Activated CD4-positive, alpha-beta T cell treated with anti-CD3 and anti-CD28 coated beads, Interleukin-2, amount 10 ng/mL, durations not matched to agents 24 days and 14 days (primary cell): ENCODE results near the gene TMEM217. TPM values are rescaled to one million over a fixed set of nuclear protein-coding genes. Genes with fewer than 3 reads are reported as not detected.

Source experiments
- DNase-seq: peaks from one replicate; pipeline ENCODE4 v3.0.0; 2022
- H3K27ac Mint-ChIP-seq: one replicate; pipeline ENCODE4 v1.8.0; 2022; ENCODE audit warnings: mild to moderate bottlenecking, mixed read lengths
- H3K27me3 Mint-ChIP-seq: one replicate; pipeline ENCODE4 v1.8.0; 2022; ENCODE audit warnings: mixed read lengths
- H3K36me3 Mint-ChIP-seq: one replicate; pipeline ENCODE4 v1.8.0; 2022; ENCODE audit warnings: low read depth, mild to moderate bottlenecking, mixed read lengths
- H3K4me1 Mint-ChIP-seq: one replicate; pipeline ENCODE4 v1.8.0; 2021; ENCODE audit warnings: mixed read lengths
- H3K4me3 Mint-ChIP-seq: one replicate; pipeline ENCODE4 v1.8.0; 2022; ENCODE audit warnings: mild to moderate bottlenecking, moderate library complexity, mixed read lengths
- H3K9me3 Mint-ChIP-seq: one replicate; pipeline ENCODE4 v1.8.0; 2021; ENCODE audit warnings: mixed read lengths
- intact Hi-C: fragments of 100-400 bp; cut with micrococcal nuclease; formaldehyde crosslinking; loops from one replicate; pipeline ENCODE4 v1.15.1; 2023
- total RNA-seq: library from RNA; stranded (reverse); gene quantifications from 2 replicates; pipeline ENCODE4 v1.2.3, GENCODE V29; 2022

TMEM217 gene
- total RNA-seq, 1 donor from 2014 or later = 4.1 TPM

- Mint-ChIP-seq H3K36me3 (peaks cover 7% of the 10 kb centered on the region), H3K9me3 (no peaks in the 10 kb centered on the region), H3K27ac (no peak overlapping the region), H3K27me3 (no peaks in the 10 kb centered on the region), H3K4me3 (no peak overlapping the region), H3K4me1 (peaks cover 14% of the 10 kb centered on the region)
- DNase-seq = no peak
- intact Hi-C loops = loop anchor here (10.0 kb wide), 1 partner anchor 264 kb away; no protein-coding TSS in a partner anchor
These were observed 6.6 kb downstream of the TMEM217 start for GRCh38 chr6:37251211-37251780.

GRCh38 chr6:37244430-37245310, 13.3 kb downstream of the TMEM217 start:
- H3K4me1 Mint-ChIP-seq = peaks cover 29% of the 10 kb centered on the region
- intact Hi-C loops = loop anchor here (5.0 kb wide), 1 partner anchor 52 kb away; no protein-coding TSS in a partner anchor
- no peak for DNase-seq
- H3K9me3 Mint-ChIP-seq = peaks cover 13% of the 10 kb centered on the region
- H3K27me3 Mint-ChIP-seq = no peaks in the 10 kb centered on the region
- peaks cover 13% of the 10 kb centered on the region for H3K36me3 Mint-ChIP-seq
- no peak overlapping the region for H3K4me3 Mint-ChIP-seq
- H3K27ac Mint-ChIP-seq = peak overlapping the region; percentile 10

- peaks cover 13% of the 10 kb centered on the region for H3K9me3 Mint-ChIP-seq
- H3K27me3 Mint-ChIP-seq = no peaks in the 10 kb centered on the region
- intact Hi-C loops = loop anchor here (5.0 kb wide), 1 partner anchor 52 kb away; no protein-coding TSS in a partner anchor
- no peak overlapping the region for H3K27ac Mint-ChIP-seq
- no peak for DNase-seq
- peaks cover 31% of the 10 kb centered on the region for H3K4me1 Mint-ChIP-seq
- H3K4me3 Mint-ChIP-seq = no peak overlapping the region
- H3K36me3 Mint-ChIP-seq = peaks cover 13% of the 10 kb centered on the region
These were observed 14.1 kb downstream of the TMEM217 start for GRCh38 chr6:37243816-37244370.

DNA sequence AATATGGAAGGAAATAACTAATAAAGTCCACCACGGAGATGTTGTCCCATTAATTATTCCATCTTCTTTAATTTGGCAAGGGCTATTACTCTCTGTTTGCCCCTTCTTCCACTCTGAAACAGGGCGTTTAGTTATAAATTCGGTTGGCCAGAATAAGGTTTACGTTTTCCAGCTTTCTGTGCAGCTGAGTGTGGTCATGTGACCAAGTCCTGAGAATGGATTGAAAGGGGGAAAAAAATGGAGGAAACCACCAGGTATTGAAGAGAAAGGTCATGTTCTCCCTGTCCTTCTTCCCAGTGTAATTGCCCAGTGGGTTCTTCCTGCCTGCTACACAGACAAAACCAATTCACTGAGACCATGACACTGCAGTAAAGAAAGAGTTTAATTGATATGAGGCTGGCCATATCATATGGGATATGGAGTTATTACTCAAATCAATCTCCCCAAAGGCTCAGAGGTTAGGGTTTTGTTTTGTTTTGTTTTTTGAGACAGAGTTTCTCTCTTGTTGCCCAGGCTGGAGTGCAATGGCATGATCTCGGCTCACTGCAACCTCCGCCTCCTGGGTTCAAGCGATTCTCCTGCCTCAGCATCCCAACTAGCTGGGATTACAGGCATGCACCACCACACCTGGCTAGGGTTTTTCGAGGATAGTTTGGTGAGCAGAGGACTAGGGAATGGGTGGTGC, 14.7 kb downstream of the TMEM217 start:
- H3K27me3 Mint-ChIP-seq = no peaks in the 10 kb centered on the region
- H3K36me3 Mint-ChIP-seq = peaks cover 13% of the 10 kb centered on the region
- H3K4me1 Mint-ChIP-seq = peaks cover 34% of the 10 kb centered on the region
- DNase-seq = no peak
- peaks cover 15% of the 10 kb centered on the region for H3K9me3 Mint-ChIP-seq
- intact Hi-C loops = loop anchor here (5.0 kb wide), 1 partner anchor 51 kb away; no protein-coding TSS in a partner anchor
- H3K4me3 Mint-ChIP-seq = no peak overlapping the region
- H3K27ac Mint-ChIP-seq = no peak overlapping the region

DNA sequence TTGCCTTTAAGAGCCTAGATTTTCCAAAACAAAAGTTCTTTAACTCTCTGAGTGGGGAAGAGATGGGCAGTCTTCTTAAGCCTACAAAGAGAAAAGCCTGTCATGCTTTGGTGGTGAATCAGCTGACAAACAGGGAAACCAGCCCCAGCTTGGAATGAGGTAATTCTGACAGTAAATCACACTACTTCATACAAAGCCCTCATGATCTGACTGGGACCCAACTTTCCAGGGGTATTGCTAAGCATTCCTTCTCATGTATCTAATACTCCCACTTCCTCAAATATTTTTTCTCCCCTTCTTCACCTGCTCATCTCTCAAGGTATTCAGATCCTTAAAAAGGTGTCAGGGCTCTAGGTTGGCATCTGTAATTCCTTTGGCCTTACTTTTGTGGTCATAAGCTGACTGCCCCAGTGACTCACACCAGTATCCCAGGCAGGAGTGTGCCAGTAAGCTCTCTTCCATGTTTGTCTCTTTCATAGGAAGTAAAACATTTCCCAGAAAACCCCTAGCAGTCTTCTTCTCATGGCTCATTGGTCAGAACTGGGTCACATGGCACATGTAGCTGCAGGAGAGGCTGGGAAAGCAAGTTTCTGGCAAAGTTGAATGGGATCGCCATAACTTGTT, 15.4 kb downstream of the TMEM217 start:
- no peak for DNase-seq
- H3K4me3 Mint-ChIP-seq = no peak overlapping the region
- H3K27me3 Mint-ChIP-seq = no peaks in the 10 kb centered on the region
- peaks cover 13% of the 10 kb centered on the region for H3K36me3 Mint-ChIP-seq
- intact Hi-C loops = loop anchor here (5.0 kb wide), 1 partner anchor 50 kb away; no protein-coding TSS in a partner anchor
- H3K4me1 Mint-ChIP-seq = peaks cover 37% of the 10 kb centered on the region
- H3K9me3 Mint-ChIP-seq = peaks cover 16% of the 10 kb centered on the region
- peak overlapping the region; percentile 48 for H3K27ac Mint-ChIP-seq

- Mint-ChIP-seq H3K9me3 (peaks cover 16% of the 10 kb centered on the region), H3K27ac (peak overlapping the region; percentile 43), H3K27me3 (no peaks in the 10 kb centered on the region), H3K36me3 (peaks cover 11% of the 10 kb centered on the region), H3K4me1 (peaks cover 40% of the 10 kb centered on the region), H3K4me3 (no peak overlapping the region)
- intact Hi-C loops = loop anchor here (2.0 to 5.0 kb wide), 2 partner anchors 50 to 73 kb away; no protein-coding TSS in a partner anchor
- DNase-seq = no peak
These were observed 16.0 kb downstream of the TMEM217 start for GRCh38 chr6:37241775-37242428.

- Mint-ChIP-seq H3K9me3 (peaks cover 16% of the 10 kb centered on the region), H3K27ac (peak overlapping the region; percentile 37), H3K4me3 (no peak overlapping the region), H3K36me3 (peaks cover 11% of the 10 kb centered on the region), H3K27me3 (no peaks in the 10 kb centered on the region), H3K4me1 (peaks cover 39% of the 10 kb centered on the region)
- no peak for DNase-seq
- intact Hi-C loops = loop anchor here (2.0 to 5.0 kb wide), 2 partner anchors 49 to 74 kb away; no protein-coding TSS in a partner anchor
These were observed 16.8 kb downstream of the TMEM217 start for GRCh38 chr6:37241131-37241530.

DNA sequence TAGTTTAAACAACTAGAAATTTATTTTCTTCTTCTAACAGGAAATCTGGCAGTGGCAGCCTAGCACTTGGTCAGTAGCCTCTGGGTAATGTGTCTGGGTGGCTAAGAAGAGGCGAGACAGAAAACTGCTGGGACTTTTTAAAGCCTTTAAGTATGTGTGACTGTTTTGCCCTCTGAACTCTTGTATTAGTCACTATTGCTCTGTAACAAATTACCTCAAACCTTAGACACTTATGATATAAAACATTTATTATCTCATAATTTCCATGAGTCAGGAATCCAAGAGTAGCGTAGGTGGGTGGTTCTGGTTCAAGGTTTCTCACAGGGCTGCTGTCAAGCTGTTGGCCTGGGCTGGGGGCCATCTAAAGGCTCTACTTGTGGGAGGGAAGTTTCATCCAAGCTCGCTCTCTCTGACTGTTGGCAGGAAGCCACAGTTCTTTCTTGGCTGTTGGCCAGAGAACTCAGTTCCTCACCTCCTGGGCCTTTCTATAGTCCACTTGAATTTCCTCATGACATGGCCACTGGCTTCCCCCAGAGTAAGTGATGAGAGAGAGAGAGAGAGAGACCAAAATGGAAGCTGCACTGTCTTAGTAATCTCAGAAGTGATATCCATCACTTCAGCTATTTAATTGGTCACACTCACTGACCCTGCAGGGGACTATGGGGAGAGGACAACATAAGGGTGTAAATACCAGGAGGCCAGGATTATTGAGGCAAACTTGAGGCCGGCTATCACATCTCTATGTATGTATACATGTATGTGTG, 17.8 kb downstream of the TMEM217 start:
- peak overlapping the region; percentile 49 for H3K4me3 Mint-ChIP-seq
- H3K36me3 Mint-ChIP-seq = peaks cover 9% of the 10 kb centered on the region
- H3K27me3 Mint-ChIP-seq = no peaks in the 10 kb centered on the region
- intact Hi-C loops = loop anchor here (1.0 to 5.0 kb wide), 6 partner anchors 18 to 75 kb away; no protein-coding TSS in a partner anchor
- peaks cover 11% of the 10 kb centered on the region for H3K9me3 Mint-ChIP-seq
- H3K4me1 Mint-ChIP-seq = peaks cover 38% of the 10 kb centered on the region
- H3K27ac Mint-ChIP-seq = peak overlapping the region; percentile 96
- DNase-seq = peak; percentile 82

DNA sequence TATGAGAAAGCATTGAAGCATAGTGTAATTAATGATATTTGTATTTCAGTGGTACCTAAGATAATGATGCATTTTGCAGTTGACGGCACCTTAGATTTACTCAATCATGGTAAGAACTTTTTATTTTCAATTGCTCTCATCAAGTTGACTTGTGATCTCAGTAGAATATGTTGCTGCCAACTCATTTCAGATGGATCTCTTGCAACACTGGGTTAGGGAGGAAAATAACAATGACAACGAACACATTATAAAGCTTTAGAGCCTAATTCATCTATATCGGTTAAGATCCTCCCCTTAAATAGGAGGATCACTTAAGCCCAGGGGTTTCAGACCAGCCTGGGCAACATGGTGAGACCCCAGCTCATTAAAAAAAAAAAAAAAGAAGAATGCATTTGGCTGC, 18.4 kb downstream of the TMEM217 start:
- no peak for DNase-seq
- H3K9me3 Mint-ChIP-seq = peaks cover 5% of the 10 kb centered on the region
- H3K27ac Mint-ChIP-seq = peak overlapping the region; percentile 96
- peak overlapping the region; percentile 49 for H3K4me3 Mint-ChIP-seq
- intact Hi-C loops = no loop called here
- peaks cover 38% of the 10 kb centered on the region for H3K4me1 Mint-ChIP-seq
- peaks cover 5% of the 10 kb centered on the region for H3K36me3 Mint-ChIP-seq
- no peaks in the 10 kb centered on the region for H3K27me3 Mint-ChIP-seq

DNA sequence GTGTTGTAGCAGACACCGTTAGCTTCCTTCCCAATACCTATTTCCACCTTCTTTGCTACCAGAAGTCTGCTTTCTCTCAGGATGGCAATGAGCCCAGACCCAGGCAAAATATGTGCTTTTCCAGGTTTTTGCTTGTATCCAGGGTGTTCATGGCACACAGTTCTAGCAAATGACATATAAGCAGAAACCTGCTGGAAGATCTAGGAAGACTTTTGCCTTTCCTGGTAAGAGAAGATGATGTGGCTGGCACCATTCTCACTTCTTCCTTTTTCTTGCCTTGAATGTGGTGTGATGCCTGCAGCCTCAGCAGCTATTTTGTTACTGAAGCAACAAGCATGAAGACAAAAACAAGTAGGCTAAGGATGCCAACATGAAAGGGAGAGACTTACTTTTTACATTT, 19.6 kb downstream of the TMEM217 start:
- H3K27ac Mint-ChIP-seq = no peak overlapping the region
- no peaks in the 10 kb centered on the region for H3K27me3 Mint-ChIP-seq
- H3K4me1 Mint-ChIP-seq = peaks cover 37% of the 10 kb centered on the region
- peaks cover 3% of the 10 kb centered on the region for H3K36me3 Mint-ChIP-seq
- peaks cover 3% of the 10 kb centered on the region for H3K9me3 Mint-ChIP-seq
- H3K4me3 Mint-ChIP-seq = no peak overlapping the region
- no peak for DNase-seq
- intact Hi-C loops = no loop called here

- peaks cover 33% of the 10 kb centered on the region for H3K4me1 Mint-ChIP-seq
- H3K36me3 Mint-ChIP-seq = peaks cover 3% of the 10 kb centered on the region
- intact Hi-C loops = no loop called here
- peaks cover 3% of the 10 kb centered on the region for H3K9me3 Mint-ChIP-seq
- DNase-seq = no peak
- no peak overlapping the region for H3K4me3 Mint-ChIP-seq
- H3K27ac Mint-ChIP-seq = no peak overlapping the region
- H3K27me3 Mint-ChIP-seq = no peaks in the 10 kb centered on the region
These were observed 20.2 kb downstream of the TMEM217 start for GRCh38 chr6:37237789-37238188.

GRCh38 chr6:37236921-37237320, 21.0 kb downstream of the TMEM217 start:
- Mint-ChIP-seq H3K27ac (no peak overlapping the region), H3K9me3 (peaks cover 3% of the 10 kb centered on the region), H3K4me3 (no peak overlapping the region), H3K4me1 (peaks cover 26% of the 10 kb centered on the region), H3K36me3 (peaks cover 3% of the 10 kb centered on the region), H3K27me3 (no peaks in the 10 kb centered on the region)
- no peak for DNase-seq
- intact Hi-C loops = no loop called here
